Ascending aorta (tissue), 2 donors: ENCODE measurements around the gene CCDC146. TPM values are rescaled to one million over a fixed set of nuclear protein-coding genes. Genes with fewer than 3 reads are reported as not detected.

ENCODE experiments used
- DNase-seq, 2 donors: peaks; one replicate each; pipeline ENCODE4 v3.0.0-alpha.2; 2019; ENCODE audit warnings: low spot score in 2 of 2
- H3K27ac ChIP-seq, 2 donors: fragments of 200-600 bp; sonication (generic); one replicate each; pipeline ENCODE4 v1.5.1; 2016 to 2017; ENCODE audit warnings: mild to moderate bottlenecking in 1 of 2
- H3K27me3 ChIP-seq: fragments of 200-600 bp; sonication (generic); one replicate; pipeline ENCODE4 v1.5.1; 2017
- H3K36me3 ChIP-seq, 2 donors: fragments of 200-600 bp; sonication (generic); one replicate each; pipeline ENCODE4 v1.5.1; 2016
- H3K4me1 ChIP-seq, 2 donors: fragments of 200-600 bp; sonication (generic); one replicate each; pipeline ENCODE4 v1.5.1; 2016 to 2017; ENCODE audit warnings: mild to moderate bottlenecking in 1 of 2
- H3K4me3 ChIP-seq, 2 donors: fragments of 200-600 bp; sonication (generic); one replicate each; pipeline ENCODE4 v1.5.1; 2016 to 2017; ENCODE audit warnings: mild to moderate bottlenecking in 1 of 2
- H3K9me3 ChIP-seq, 2 donors: fragments of 200-600 bp; sonication (generic); one replicate each; pipeline ENCODE4 v1.5.1; 2016
- CTCF ChIP-seq, 3 experiments: fragments of 200-600 bp in 2 of 3; fragments of 450-650 bp in 1 of 3; sonication (generic) in 2 of 3; IDR thresholded peaks; one replicate each; pipeline ENCODE4 v1.5.1; 2016 to 2019; ENCODE audit warnings: antibody characterized with exemption in 3 of 3, mild to moderate bottlenecking in 1 of 3, moderate library complexity in 1 of 3
- intact Hi-C: fragments of 100-400 bp; cut with DNase I; formaldehyde crosslinking; loops from one replicate; pipeline ENCODE4 v1.15.1; 2023
- total RNA-seq: library from RNA; depleted of rRNA; stranded (reverse); fragments of >200 nt; gene quantifications from one replicate; pipeline ENCODE4 v1.1.0, GENCODE V29; 2016

CCDC146 gene
- total RNA-seq, 1 donor from 2014 or later = 9.2 TPM

GRCh38 chr7:77244222-77244934, 122.0 kb downstream of the CCDC146 start:
- no peaks in the 10 kb centered on the region for H3K27me3 ChIP-seq
- intact Hi-C loops = loop anchor here (2.0 kb wide), 1 partner anchor 46 kb away; the partner anchor contains the start of gene FGL2
- no peak for TF ChIP-seq CTCF (IDR thresholded peaks at IDR 0.05)
- no peaks in the 10 kb centered on the region for H3K9me3 ChIP-seq
- peak overlapping the region in 1 of 2 donors; percentile 85 for H3K27ac ChIP-seq
- H3K4me1 ChIP-seq = peaks cover 15 to 17% of the 10 kb centered on the region in 2 donors
- no peak overlapping the region for H3K4me3 ChIP-seq
- H3K36me3 ChIP-seq = no peaks in the 10 kb centered on the region
- DNase-seq = no peak

- intact Hi-C loops = loop anchor here (2.0 to 5.0 kb wide), 2 partner anchors 46 to 123 kb away; partner anchors contain the start of genes CCDC146 and FGL2
- TF ChIP-seq CTCF (IDR thresholded peaks at IDR 0.05) = no peak
- H3K27me3 ChIP-seq = no peaks in the 10 kb centered on the region
- H3K36me3 ChIP-seq = no peaks in the 10 kb centered on the region
- H3K27ac ChIP-seq = peak overlapping the region in 1 of 2 donors; percentile 27
- peak in 1 of 2 donors; percentile 14 for DNase-seq
- peaks cover 15 to 17% of the 10 kb centered on the region in 2 donors for H3K4me1 ChIP-seq
- H3K9me3 ChIP-seq = no peaks in the 10 kb centered on the region
- H3K4me3 ChIP-seq = peak overlapping the region in 1 of 2 donors; percentile 19
Measured at GRCh38 chr7:77245015-77245755, 122.8 kb downstream of the CCDC146 start.

- H3K27ac ChIP-seq = no peak overlapping the region
- no peak for TF ChIP-seq CTCF (IDR thresholded peaks at IDR 0.05)
- intact Hi-C loops = loop anchor here (5.0 kb wide), 1 partner anchor 124 kb away; the partner anchor contains the start of gene CCDC146
- no peak for DNase-seq
- no peak overlapping the region for H3K4me3 ChIP-seq
- H3K9me3 ChIP-seq = no peaks in the 10 kb centered on the region
- H3K27me3 ChIP-seq = no peaks in the 10 kb centered on the region
- peaks cover 15 to 17% of the 10 kb centered on the region in 2 donors for H3K4me1 ChIP-seq
- H3K36me3 ChIP-seq = no peaks in the 10 kb centered on the region
Measured at GRCh38 chr7:77246026-77246640, 123.7 kb downstream of the CCDC146 start.

GRCh38 chr7:77247206-77247850, 124.9 kb downstream of the CCDC146 start:
- H3K9me3 ChIP-seq = no peaks in the 10 kb centered on the region
- no peak overlapping the region for H3K4me3 ChIP-seq
- H3K27me3 ChIP-seq = no peaks in the 10 kb centered on the region
- intact Hi-C loops = loop anchor here (5.0 kb wide), 1 partner anchor 125 kb away; the partner anchor contains the start of gene CCDC146
- H3K27ac ChIP-seq = no peak overlapping the region
- H3K36me3 ChIP-seq = no peaks in the 10 kb centered on the region
- peak in 1 of 2 donors; percentile 85 for DNase-seq
- H3K4me1 ChIP-seq = peaks cover 8 to 15% of the 10 kb centered on the region in 2 donors
- TF ChIP-seq CTCF (IDR thresholded peaks at IDR 0.05) = peak; percentile 71 to 72 (median 71)

GRCh38 chr7:77248154-77248553, 125.7 kb downstream of the CCDC146 start:
- Histone ChIP-seq H3K9me3 (no peaks in the 10 kb centered on the region), H3K4me1 (peaks cover 8 to 15% of the 10 kb centered on the region in 2 donors), H3K36me3 (no peaks in the 10 kb centered on the region), H3K27ac (no peak overlapping the region), H3K4me3 (no peak overlapping the region), H3K27me3 (no peaks in the 10 kb centered on the region)
- intact Hi-C loops = loop anchor here (5.0 kb wide), 1 partner anchor 126 kb away; the partner anchor contains the start of gene CCDC146
- no peak for DNase-seq
- no peak for TF ChIP-seq CTCF (IDR thresholded peaks at IDR 0.05)
